ENCODE data around the gene MS4A2.

DNA sequence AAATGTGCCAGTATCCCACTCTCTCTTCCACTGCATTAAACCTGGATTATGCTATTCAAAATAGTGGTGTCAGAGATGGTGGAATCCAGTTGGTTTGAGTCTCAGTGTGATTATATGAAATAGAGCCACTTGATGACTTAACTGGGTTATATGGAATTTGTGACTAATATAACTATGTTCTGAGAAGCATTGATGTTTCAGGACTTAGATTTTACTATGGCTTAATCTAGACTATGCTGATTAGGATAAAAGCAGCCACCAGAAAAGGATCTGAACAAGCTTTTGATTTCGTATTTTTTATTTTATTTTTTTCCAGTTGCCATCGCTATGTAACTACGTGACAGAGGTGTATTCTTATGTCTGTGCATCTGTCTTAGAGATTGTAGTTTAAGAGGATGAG lies 55.3 kb downstream of the MS4A2 start:
- TF ChIP-seq, protein P1, sequence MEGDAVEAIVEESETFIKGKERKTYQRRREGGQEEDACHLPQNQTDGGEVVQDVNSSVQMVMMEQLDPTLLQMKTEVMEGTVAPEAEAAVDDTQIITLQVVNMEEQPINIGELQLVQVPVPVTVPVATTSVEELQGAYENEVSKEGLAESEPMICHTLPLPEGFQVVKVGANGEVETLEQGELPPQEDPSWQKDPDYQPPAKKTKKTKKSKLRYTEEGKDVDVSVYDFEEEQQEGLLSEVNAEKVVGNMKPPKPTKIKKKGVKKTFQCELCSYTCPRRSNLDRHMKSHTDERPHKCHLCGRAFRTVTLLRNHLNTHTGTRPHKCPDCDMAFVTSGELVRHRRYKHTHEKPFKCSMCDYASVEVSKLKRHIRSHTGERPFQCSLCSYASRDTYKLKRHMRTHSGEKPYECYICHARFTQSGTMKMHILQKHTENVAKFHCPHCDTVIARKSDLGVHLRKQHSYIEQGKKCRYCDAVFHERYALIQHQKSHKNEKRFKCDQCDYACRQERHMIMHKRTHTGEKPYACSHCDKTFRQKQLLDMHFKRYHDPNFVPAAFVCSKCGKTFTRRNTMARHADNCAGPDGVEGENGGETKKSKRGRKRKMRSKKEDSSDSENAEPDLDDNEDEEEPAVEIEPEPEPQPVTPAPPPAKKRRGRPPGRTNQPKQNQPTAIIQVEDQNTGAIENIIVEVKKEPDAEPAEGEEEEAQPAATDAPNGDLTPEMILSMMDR (conservative IDR thresholded peaks at IDR 0.05 in 1 of 2, IDR thresholded peaks at IDR 0.05 in 1 of 2; ENCODE audit: extremely low read depth in 1 of 2, insufficient read depth in 1 of 2, low read depth in 1 of 2, low read length in 2 of 2): no peak
- no peak for TF ChIP-seq EZH2 (IDR thresholded peaks at IDR 0.05; ENCODE audit: borderline replicate concordance, low read length)
